HCT116 (cell line): ENCODE data around the gene MAPKBP1. TPM values are rescaled to one million over a fixed set of nuclear protein-coding genes. Genes with fewer than 3 reads are reported as not detected.

Experiments
- ATAC-seq: fragments of 200-7000 bp; cut with Tn5 transposase; 2 replicates; pipeline ENCODE4 v1.9.1; 2020; ENCODE audit warnings: mild to moderate bottlenecking, moderate library complexity
- BruUV-seq: library from RNA; stranded (reverse); fragments of 400-500 nt; replicated peaks from 2 replicates; lab custom pipeline; 2021; lab: Mats Ljungman, UMichigan
- CTCF ChIA-PET: fragments of 300-600 bp; sonication (Branson Sonifier 250); formaldehyde crosslinking; loops from one replicate; lab custom pipeline; 2021; ENCODE audit warnings: antibody characterized with exemption; lab: Charles Lee
- POLR2A ChIA-PET: fragments of 300-600, 350-600 bp; sonication (Branson Sonifier 250); formaldehyde crosslinking; loops from one replicate; lab custom pipeline; 2021; ENCODE audit warnings: antibody characterized with exemption; lab: Charles Lee
- RAD21 ChIA-PET, 2 experiments: fragments of 300-600 bp; sonication (Branson Sonifier 250); formaldehyde crosslinking; loops; one replicate each; lab custom pipeline; 2023; ENCODE audit warnings: low total read pairs in 2 of 2; ENCODE audit not compliant: uncharacterized antibody in 2 of 2, unreplicated experiment in 2 of 2, low non-redundant PET in 1 of 2; lab: Charles Lee
- DNase-seq: peaks from one replicate; pipeline ENCODE4 v3.0.0-alpha.2; 2010; ENCODE audit warnings: low read depth, low spot score
- H2AFZ ChIP-seq: fragments of 200-600 bp; shearing (Covaris generic), sonication (generic); 2 replicates; pipeline ENCODE4 v1.6.1; 2017; ENCODE audit warnings: low read depth, mixed run types, mixed read lengths, antibody characterized with exemption, low read length; ENCODE audit not compliant: poor library complexity, severe bottlenecking
- H3K27ac ChIP-seq: 2 replicates; pipeline ENCODE4 v1.5.1; 2012; ENCODE audit warnings: low read depth, low read length
- H3K27me3 ChIP-seq: fragments of 200-600 bp; sonication (generic); 2 replicates; pipeline ENCODE4 v1.6.1; 2016; ENCODE audit warnings: mixed run types, low read length, mixed read lengths; ENCODE audit not compliant: insufficient read depth
- H3K36me3 ChIP-seq, 2 experiments: fragments of 200-500 bp in 1 of 2; fragments of 200-600 bp in 1 of 2; sonication (Bioruptor generic) in 1 of 2; sonication (generic) in 1 of 2; 2 replicates each; pipeline versions ENCODE4 v1.5.1 to v1.6.1; 2014 to 2016; ENCODE audit warnings: low read length in 2 of 2, inconsistent platforms in 1 of 2, mixed read lengths in 1 of 2, mixed run types in 1 of 2; ENCODE audit not compliant: insufficient read depth in 2 of 2, control insufficient read depth in 1 of 2
- H3K4me1 ChIP-seq, 2 experiments: fragments of 200-600 bp in 1 of 2; sonication (generic) in 1 of 2; 2 replicates each; pipeline versions ENCODE4 v1.5.1 to v1.6.1; 2012 to 2017; ENCODE audit warnings: low read length in 2 of 2, inconsistent platforms in 1 of 2, mild to moderate bottlenecking in 1 of 2, mixed read lengths in 1 of 2, mixed run types in 1 of 2, moderate library complexity in 1 of 2; ENCODE audit not compliant: insufficient read depth in 2 of 2, control insufficient read depth in 1 of 2
- H3K4me2 ChIP-seq: fragments of 200-600 bp; sonication (generic); 2 replicates; pipeline ENCODE4 v1.6.1; 2017; ENCODE audit warnings: mixed run types, low read length, mixed read lengths
- H3K4me3 ChIP-seq, 2 experiments: fragments of 200-600 bp in 1 of 2; sonication (generic) in 1 of 2; replicated peaks in 1 of 2; 2 replicates each; pipeline ENCODE4 v1.5.1; 2011 to 2016; ENCODE audit warnings: low read length in 2 of 2, control low read depth in 1 of 2, low read depth in 1 of 2, mild to moderate bottlenecking in 1 of 2, mixed read lengths in 1 of 2, mixed run types in 1 of 2
- H3K79me2 ChIP-seq: fragments of 200-600 bp; sonication (generic); 2 replicates; pipeline ENCODE4 v1.6.1; 2017; ENCODE audit warnings: mild to moderate bottlenecking, mixed run types, low read length, moderate library complexity, mixed read lengths; ENCODE audit not compliant: insufficient read depth
- H3K9ac ChIP-seq: fragments of 200-600 bp; sonication (generic); 2 replicates; pipeline ENCODE4 v1.6.1; 2016; ENCODE audit warnings: low read length, mixed read lengths
- H3K9me2 ChIP-seq: fragments of 200-600 bp; sonication (generic), shearing (Covaris generic); 2 replicates; pipeline ENCODE4 v1.6.1; 2017; ENCODE audit warnings: mixed run types, mild to moderate bottlenecking, moderate library complexity; ENCODE audit not compliant: insufficient read depth
- H3K9me3 ChIP-seq, 2 experiments: fragments of 200-500 bp in 1 of 2; fragments of 200-600 bp in 1 of 2; sonication (Bioruptor generic) in 1 of 2; sonication (generic) in 1 of 2; 2 replicates each; pipeline ENCODE4 v1.6.1; 2014 to 2017; ENCODE audit warnings: low read length in 2 of 2, mixed read lengths in 2 of 2, inconsistent platforms in 1 of 2, low read depth in 1 of 2, mild to moderate bottlenecking in 1 of 2, mixed run types in 1 of 2, moderate library complexity in 1 of 2; ENCODE audit not compliant: control insufficient read depth in 1 of 2, insufficient read depth in 1 of 2
- H4K20me1 ChIP-seq: fragments of 200-600 bp; sonication (generic), shearing (Covaris generic); 2 replicates; pipeline ENCODE4 v1.6.1; 2017; ENCODE audit warnings: mixed run types, mild to moderate bottlenecking, moderate library complexity; ENCODE audit not compliant: insufficient read depth
- CBX3 ChIP-seq: IDR thresholded peaks from 2 replicates; pipeline ENCODE4 v1.6.1; 2012; ENCODE audit warnings: low read depth
- CEBPB ChIP-seq: IDR thresholded peaks from 2 replicates; pipeline ENCODE4 v1.6.1; 2012; ENCODE audit warnings: low read depth
- CTCF ChIP-seq, 3 experiments: fragments of 200-600 bp in 1 of 3; sonication (generic) in 1 of 3; IDR thresholded peaks in 2 of 3; conservative IDR thresholded peaks in 1 of 3; 2 replicates each; pipeline ENCODE4 v1.5.1; 2012 to 2017; ENCODE audit warnings: low read depth in 2 of 3, low read length in 2 of 3, antibody characterized with exemption in 1 of 3, borderline replicate concordance in 1 of 3, control low read depth in 1 of 3, mild to moderate bottlenecking in 1 of 3, mixed read lengths in 1 of 3, mixed run types in 1 of 3, moderate library complexity in 1 of 3; ENCODE audit not compliant: insufficient read depth in 1 of 3
- EGR1 ChIP-seq: IDR thresholded peaks from 2 replicates; pipeline ENCODE4 v1.6.1; 2012; ENCODE audit warnings: low read depth
- ELF1 ChIP-seq: IDR thresholded peaks from 2 replicates; pipeline ENCODE4 v1.6.1; 2012; ENCODE audit warnings: low read depth, borderline replicate concordance
- EZH2phosphoT487 ChIP-seq: fragments of 200-600 bp; IDR thresholded peaks from 2 replicates; pipeline ENCODE4 v1.6.1; 2018; ENCODE audit warnings: antibody characterized with exemption, borderline replicate concordance
- FOSL1 ChIP-seq: IDR thresholded peaks from 2 replicates; pipeline ENCODE4 v1.6.1; 2012; ENCODE audit warnings: low read depth
- JUND ChIP-seq: IDR thresholded peaks from 2 replicates; pipeline ENCODE4 v1.6.1; 2012
- MAX ChIP-seq: IDR thresholded peaks from 2 replicates; pipeline ENCODE4 v1.6.1; 2012
- POLR2AphosphoS5 ChIP-seq: IDR thresholded peaks from 2 replicates; pipeline ENCODE4 v1.6.1; 2011; ENCODE audit warnings: mild to moderate bottlenecking, low read depth, low read length, moderate library complexity
- RAD21 ChIP-seq: IDR thresholded peaks from 2 replicates; pipeline ENCODE4 v1.6.1; 2012; ENCODE audit warnings: low read depth, mild to moderate bottlenecking
- SIN3A ChIP-seq: IDR thresholded peaks from 2 replicates; pipeline ENCODE4 v1.6.1; 2012; ENCODE audit warnings: low read depth
- SP1 ChIP-seq: IDR thresholded peaks from 2 replicates; pipeline ENCODE4 v1.6.1; 2012; ENCODE audit warnings: low read depth
- SRF ChIP-seq: IDR thresholded peaks from 2 replicates; pipeline ENCODE4 v1.6.1; 2012; ENCODE audit warnings: low read depth
- TCF7L2 ChIP-seq: IDR thresholded peaks from 2 replicates; pipeline ENCODE4 v1.7.0; 2011; ENCODE audit warnings: borderline replicate concordance, inconsistent platforms; ENCODE audit not compliant: insufficient read depth, insufficient read length; ENCODE audit errors: extremely low read depth
- ZNF274 ChIP-seq: fragments of 200-500 bp; sonication (Bioruptor generic); IDR thresholded peaks from 2 replicates; pipeline ENCODE4 v1.6.1; 2014; ENCODE audit warnings: mild to moderate bottlenecking, low read depth, low read length, inconsistent platforms
- intact Hi-C: fragments of 100-400 bp; cut with micrococcal nuclease; formaldehyde crosslinking; loops from 2 replicates; pipeline ENCODE4 v1.10.0; 2022
- total RNA-seq: library from RNA; stranded (reverse); gene quantifications from one replicate; pipeline ENCODE4 v1.2.1, GENCODE V29; 2021; ENCODE audit not compliant: unreplicated experiment
- TF ChIP-seq, protein P1 (sequence below): IDR thresholded peaks from 2 replicates; pipeline ENCODE4 v1.6.1; 2011; ENCODE audit warnings: mild to moderate bottlenecking, low read length, moderate library complexity; ENCODE audit not compliant: insufficient replicate concordance; ENCODE audit errors: extremely low read depth
- TF ChIP-seq, protein P2 (sequence below): IDR thresholded peaks from 2 replicates; pipeline ENCODE4 v1.6.1; 2012

The MAPKBP1 gene
- total RNA-seq, 1 experiment from 2014 or later = 21.3 TPM

- no peak overlapping the region for H3K4me3 ChIP-seq
- ChIA-PET RAD21 (no interaction called here), POLR2A (no interaction called here), CTCF (interaction anchor here (1.0 kb wide), 1 partner anchor 80 kb away, joined by 3 read pairs; no protein-coding TSS in a partner anchor)
- TF ChIP-seq SRF (no peak), SIN3A (no peak), POLR2AphosphoS5 (no peak), EZH2phosphoT487 (no peak), FOSL1 (no peak), CTCF (IDR thresholded peaks at IDR 0.05 in 2 of 3, conservative IDR thresholded peaks at IDR 0.05 in 1 of 3; ENCODE audit: borderline replicate concordance in 1 of 3, insufficient read depth in 1 of 3, low read depth in 2 of 3, low read length in 2 of 3) (no peak), TCF7L2 (no peak), CEBPB (no peak), EGR1 (no peak), JUND (no peak), ELF1 (no peak), CBX3 (no peak), SP1 (no peak), RAD21 (no peak), MAX (no peak), ZNF274 (no peak)
- TF ChIP-seq, protein P1, sequence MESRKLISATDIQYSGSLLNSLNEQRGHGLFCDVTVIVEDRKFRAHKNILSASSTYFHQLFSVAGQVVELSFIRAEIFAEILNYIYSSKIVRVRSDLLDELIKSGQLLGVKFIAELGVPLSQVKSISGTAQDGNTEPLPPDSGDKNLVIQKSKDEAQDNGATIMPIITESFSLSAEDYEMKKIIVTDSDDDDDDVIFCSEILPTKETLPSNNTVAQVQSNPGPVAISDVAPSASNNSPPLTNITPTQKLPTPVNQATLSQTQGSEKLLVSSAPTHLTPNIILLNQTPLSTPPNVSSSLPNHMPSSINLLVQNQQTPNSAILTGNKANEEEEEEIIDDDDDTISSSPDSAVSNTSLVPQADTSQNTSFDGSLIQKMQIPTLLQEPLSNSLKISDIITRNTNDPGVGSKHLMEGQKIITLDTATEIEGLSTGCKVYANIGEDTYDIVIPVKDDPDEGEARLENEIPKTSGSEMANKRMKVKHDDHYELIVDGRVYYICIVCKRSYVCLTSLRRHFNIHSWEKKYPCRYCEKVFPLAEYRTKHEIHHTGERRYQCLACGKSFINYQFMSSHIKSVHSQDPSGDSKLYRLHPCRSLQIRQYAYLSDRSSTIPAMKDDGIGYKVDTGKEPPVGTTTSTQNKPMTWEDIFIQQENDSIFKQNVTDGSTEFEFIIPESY = no peak
- TF ChIP-seq, protein P2, sequence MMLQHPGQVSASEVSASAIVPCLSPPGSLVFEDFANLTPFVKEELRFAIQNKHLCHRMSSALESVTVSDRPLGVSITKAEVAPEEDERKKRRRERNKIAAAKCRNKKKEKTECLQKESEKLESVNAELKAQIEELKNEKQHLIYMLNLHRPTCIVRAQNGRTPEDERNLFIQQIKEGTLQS = no peak
- BruUV-seq = no TSS peak
- intact Hi-C loops = loop anchor here (5.0 kb wide), 1 partner anchor 77 kb away; no protein-coding TSS in a partner anchor
- no peaks in the 10 kb centered on the region for H3K27me3 ChIP-seq
- H3K36me3 ChIP-seq = peaks cover 0 to 6% of the 10 kb centered on the region in 2 experiments; a peak in 2 of 4 replicates
- no peaks in the 10 kb centered on the region for H3K9me2 ChIP-seq
- no peak overlapping the region for H3K9ac ChIP-seq
- no peaks in the 10 kb centered on the region for H3K9me3 ChIP-seq
- H3K79me2 ChIP-seq = no peaks in the 10 kb centered on the region
- no peak overlapping the region for H3K4me2 ChIP-seq
- DNase-seq (no peak), ATAC-seq (no peak)
- no peaks in the 10 kb centered on the region for H4K20me1 ChIP-seq
- no peak overlapping the region for H3K27ac ChIP-seq
- peaks cover 6 to 13% of the 10 kb centered on the region in 2 experiments; a peak in 3 of 4 replicates for H3K4me1 ChIP-seq
- no peak overlapping the region for H2AFZ ChIP-seq
Measured at GRCh38 chr15:41825145-41825544, 50.9 kb downstream of the MAPKBP1 start.
